Measurements from ENCODE around the gene LRRC71. TPM values are rescaled to one million over a fixed set of nuclear protein-coding genes. Genes with fewer than 3 reads are reported as not detected.

The LRRC71 gene
- total and polyA plus RNA-seq, 2 of the 8 experiments (the other 6 are each of a cell fraction or from before 2014, with no cell fraction given), result 0.05 TPM; not detected in 1

GRCh38 chr1:156881663-156882062 lies 38.8 kb upstream of the LRRC71 start:
- H3K79me1 ChIP-seq (ENCODE audit: low read depth, low read length), result no peaks in the 10 kb centered on the region
- H3K36me3 ChIP-seq (ENCODE audit: control insufficient read depth in 2 of 4, insufficient read depth in 4 of 4, low read length in 3 of 4), result no peaks in the 10 kb centered on the region
- no peak overlapping the region for H3K18ac ChIP-seq (ENCODE audit: extremely low read depth, low read length)
- no peak overlapping the region for H3K27ac ChIP-seq (ENCODE audit: low read depth, low read length)
- H3K27me3 ChIP-seq (replicated peaks in 1 of 4; ENCODE audit: control insufficient read depth in 3 of 4, extremely low read depth in 1 of 4, insufficient read depth in 3 of 4, low read length in 3 of 4), result peaks cover 0 to 35% (median 27%) of the 10 kb centered on the region in 4 experiments; a peak in 6 of 7 replicates
- H3K14ac ChIP-seq (ENCODE audit: insufficient read length), result no peak overlapping the region
- no peak overlapping the region for H4K91ac ChIP-seq (replicated peaks; ENCODE audit: insufficient read length, low read length)
- TF ChIP-seq PHF8 (conservative IDR thresholded peaks at IDR 0.05; ENCODE audit: low read depth, low read length) (no peak), USF2 (IDR thresholded peaks at IDR 0.05; ENCODE audit: low read length) (no peak), KDM4A (IDR thresholded peaks at IDR 0.05; ENCODE audit: low read depth, low read length, severe bottlenecking) (no peak), SP4 (IDR thresholded peaks at IDR 0.05; ENCODE audit: low read length) (no peak), JUN (IDR thresholded peaks at IDR 0.05; ENCODE audit: low read depth, low read length) (no peak), SUZ12 (IDR thresholded peaks at IDR 0.05; ENCODE audit: low read length) (no peak), POU5F1 (IDR thresholded peaks at IDR 0.05; ENCODE audit: low read depth, low read length) (no peak), ZNF274 (IDR thresholded peaks at IDR 0.05; ENCODE audit: borderline replicate concordance, extremely low read depth, low read length) (no peak), RNF2 (IDR thresholded peaks at IDR 0.05; ENCODE audit: borderline replicate concordance, low read depth, low read length, missing control alignments, poor library complexity, severe bottlenecking) (no peak)
- DNase-seq (ENCODE audit: low read depth in 1 of 2, low spot score in 2 of 2), result no peak
- FAIRE-seq, result no peak
- 64% methylated on average over 4 of the region's 4 CpGs; no CpG with 5 or more reads in 1 of the 2 experiments for WGBS, 2 experiments (ENCODE audit: extremely low coverage in 1 of 2, insufficient coverage in 1 of 2, insufficient read length in 1 of 2, insufficient replicate concordance in 2 of 2, low coverage in 1 of 2, low lambda C conversion rate in 2 of 2, missing lambda C conversion rate in 1 of 2)
- H3K4me3 ChIP-seq (ENCODE audit: extremely low read depth in 1 of 4, insufficient read depth in 2 of 4, low read depth in 3 of 4, low read length in 4 of 4), result no peak overlapping the region
- no peak overlapping the region for H2BK12ac ChIP-seq (ENCODE audit: low read depth, low read length)
- no peak overlapping the region for H3K9ac ChIP-seq (replicated peaks in 1 of 4; ENCODE audit: extremely low read depth in 1 of 4, low read depth in 3 of 4, low read length in 3 of 4)
- H4K20me1 ChIP-seq (replicated peaks in 1 of 2; ENCODE audit: control insufficient read depth in 1 of 2, insufficient read depth in 2 of 2, low read length in 2 of 2), result peaks cover 0 to 3% of the 10 kb centered on the region in 2 experiments
- ChIA-PET CTCF (ENCODE audit: partially characterized antibody) (interaction anchor here (0.7 to 31.4 kb wide), 11 partner anchors 8 to 220 kb away, joined by 3 to 719 read pairs (median 4); partner anchors contain the start of genes INSRR, LRRC71, NTRK1 and PEAR1), POLR2A (ENCODE audit: partially characterized antibody) (no interaction called here)
- H3K56ac ChIP-seq (replicated peaks; ENCODE audit: insufficient read length, low read depth, low read length), result no peak overlapping the region
- H3K79me2 ChIP-seq (ENCODE audit: control insufficient read depth in 1 of 2, insufficient read depth in 2 of 2, low read length in 2 of 2), result no peaks in the 10 kb centered on the region
- H4K5ac ChIP-seq (ENCODE audit: insufficient read length, low read depth, low read length), result no peak overlapping the region
- peaks cover 6 to 28% (median 11%) of the 10 kb centered on the region in 4 experiments for H3K4me1 ChIP-seq (replicated peaks in 1 of 4; ENCODE audit: control insufficient read depth in 3 of 4, insufficient read depth in 4 of 4, low read length in 3 of 4)
- no peak overlapping the region for H4K8ac ChIP-seq (ENCODE audit: extremely low read depth, insufficient read depth, low read length)
- no peaks in the 10 kb centered on the region for H3K9me3 ChIP-seq (ENCODE audit: insufficient read depth in 2 of 2, low read depth in 1 of 2, low read length in 1 of 2)
- H3K4ac ChIP-seq (replicated peaks; ENCODE audit: insufficient read length, low read depth, low read length), result no peak overlapping the region
- H2BK5ac ChIP-seq (ENCODE audit: low read depth, low read length), result no peak overlapping the region
- H3K23me2 ChIP-seq (ENCODE audit: low read depth, low read length), result 0 out of 2 replicates have a peak, but pooled peaks cover 2% of the 10 kb centered on the region
- no peak overlapping the region for H2BK20ac ChIP-seq (ENCODE audit: low read length)
- H2BK15ac ChIP-seq (ENCODE audit: low read length), result no peak overlapping the region
- no peak overlapping the region for H2AK5ac ChIP-seq (ENCODE audit: low read depth, low read length)
- H2BK120ac ChIP-seq (replicated peaks; ENCODE audit: low read depth, low read length), result no peak overlapping the region
- H3K23ac ChIP-seq (ENCODE audit: insufficient read length), result no peak overlapping the region
- no peak overlapping the region for H3K4me2 ChIP-seq (ENCODE audit: insufficient read depth in 1 of 2, low read depth in 2 of 2, low read length in 2 of 2)
- no peak overlapping the region for H2AFZ ChIP-seq (ENCODE audit: low read length)
